CD4-positive, alpha-beta T cell (primary cell): ENCODE results near the gene TMEM145. TPM values are rescaled to one million over a fixed set of nuclear protein-coding genes. Genes with fewer than 3 reads are reported as not detected.
"Not testable (repeated sequence)": the region's sequence is repeated elsewhere in the genome, so short reads cannot be mapped to it uniquely, and the experiment has no call there.

Source experiments
- ATAC-seq: fragments of 200-7000 bp; cut with Tn5 transposase; one replicate; pipeline ENCODE4 v1.10.0; 2022; ENCODE audit warnings: mild to moderate bottlenecking; ENCODE audit not compliant: poor library complexity
- CTCF ChIA-PET: fragments of 350-600 bp; sonication (Branson Sonifier 250); formaldehyde crosslinking; loops from one replicate; lab custom pipeline; 2021; ENCODE audit warnings: antibody characterized with exemption, inconsistent platforms; lab: Charles Lee
- POLR2A ChIA-PET: fragments of 350-600 bp; sonication (Branson Sonifier 250); formaldehyde crosslinking; loops from one replicate; lab custom pipeline; 2021; ENCODE audit warnings: antibody characterized with exemption, inconsistent platforms; lab: Charles Lee
- DNase-seq, 14 experiments: peaks; one replicate each; pipeline ENCODE4 v3.0.0-alpha.2; 2013 to 2020; ENCODE audit warnings: mixed read lengths in 2 of 14
- H3K27ac ChIP-seq, 2 donors: one replicate each; pipeline versions ENCODE4 v1.5.1 to v1.7.0; 2013; ENCODE audit warnings: low read length in 2 of 2, low read depth in 1 of 2, mild to moderate bottlenecking in 1 of 2
- H3K27me3 ChIP-seq, 2 experiments: 1 replicate in 1 of 2; 2 replicates in 1 of 2; pipeline versions ENCODE4 v1.6.1 to v1.7.0; 2013; ENCODE audit warnings: low read length in 2 of 2, control low read depth in 1 of 2, mild to moderate bottlenecking in 1 of 2, moderate library complexity in 1 of 2; ENCODE audit not compliant: insufficient read depth in 2 of 2, control insufficient read depth in 1 of 2
- H3K36me3 ChIP-seq: one replicate; pipeline ENCODE4 v1.6.1; 2013; ENCODE audit warnings: low read length, control low read depth; ENCODE audit not compliant: insufficient read depth
- H3K4me1 ChIP-seq: one replicate; pipeline ENCODE4 v1.6.1; 2013; ENCODE audit warnings: low read length, control low read depth; ENCODE audit not compliant: insufficient read depth
- H3K4me3 ChIP-seq: one replicate; pipeline ENCODE4 v1.5.1; 2013; ENCODE audit warnings: mild to moderate bottlenecking, low read length, moderate library complexity
- H3K9me3 ChIP-seq, 2 experiments: 1 replicate in 1 of 2; 2 replicates in 1 of 2; pipeline versions ENCODE4 v1.6.1 to v1.7.0; 2013; ENCODE audit warnings: low read length in 2 of 2, mild to moderate bottlenecking in 2 of 2, control low read depth in 1 of 2, moderate library complexity in 1 of 2; ENCODE audit not compliant: control insufficient read depth in 1 of 2, insufficient read depth in 1 of 2
- H3K27ac Mint-ChIP-seq: one replicate; pipeline ENCODE4 v1.8.0; 2020; ENCODE audit warnings: mixed read lengths
- H3K27me3 Mint-ChIP-seq: one replicate; pipeline ENCODE4 v1.8.0; 2021; ENCODE audit warnings: mixed read lengths
- H3K36me3 Mint-ChIP-seq: one replicate; pipeline ENCODE4 v1.8.0; 2021; ENCODE audit warnings: low read depth, mixed read lengths
- H3K4me1 Mint-ChIP-seq: one replicate; pipeline ENCODE4 v1.8.0; 2021; ENCODE audit warnings: low read depth, mixed read lengths
- H3K4me3 Mint-ChIP-seq: one replicate; pipeline ENCODE4 v1.8.0; 2020; ENCODE audit warnings: mild to moderate bottlenecking, mixed read lengths
- H3K9me3 Mint-ChIP-seq: one replicate; pipeline ENCODE4 v1.8.0; 2020; ENCODE audit warnings: mixed read lengths
- CTCF ChIP-seq: fragments of 200-600 bp; IDR thresholded peaks from one replicate; pipeline ENCODE4 v1.8.0; 2022; ENCODE audit warnings: antibody characterized with exemption, mild to moderate bottlenecking
- intact Hi-C, 2 experiments: fragments of 100-400 bp; cut with DNase I in 1 of 2; cut with micrococcal nuclease in 1 of 2; formaldehyde crosslinking; loops; one replicate each; pipeline versions ENCODE4 v1.15.1 to v1.9.0; 2023 to 2025; cut with DNase I, micrococcal nuclease
- total RNA-seq, 174 experiments: library from RNA in 2 of 174; stranded (reverse) in 2 of 174; gene quantifications; one replicate each; pipeline ENCODE4 v1.2.3 and lab custom pipeline; 2021 to 2026

TMEM145 gene
- total RNA-seq, 2 experiments from 2014 or later: not detected

GRCh38 chr19:42334697-42335373, 21.7 kb downstream of the TMEM145 start:
- Histone ChIP-seq H3K9me3 (no peaks in the 10 kb centered on the region), H3K4me3 (no peak overlapping the region), H3K27me3 (no peaks in the 10 kb centered on the region), H3K4me1 (no peaks in the 10 kb centered on the region), H3K36me3 (peaks cover 2% of the 10 kb centered on the region), H3K27ac (no peak overlapping the region)
- no peak for ATAC-seq
- no peak for TF ChIP-seq CTCF
- CTCF ChIA-PET: no interaction called here
- Mint-ChIP-seq H3K4me3 (no peak overlapping the region), H3K27me3 (no peaks in the 10 kb centered on the region), H3K4me1 (no peaks in the 10 kb centered on the region), H3K27ac (no peak overlapping the region), H3K9me3 (no peaks in the 10 kb centered on the region), H3K36me3 (no peaks in the 10 kb centered on the region)
- no peak for DNase-seq
- POLR2A ChIA-PET: no interaction called here
- intact Hi-C loops: no loop called here

- ATAC-seq: no peak
- H3K4me3 Mint-ChIP-seq: no peak overlapping the region
- no peak for DNase-seq
- no peaks in the 10 kb centered on the region for H3K9me3 Mint-ChIP-seq
- no peaks in the 10 kb centered on the region for H3K36me3 Mint-ChIP-seq
- POLR2A ChIA-PET: no interaction called here
- Histone ChIP-seq H3K27ac (no peak overlapping the region), H3K9me3 (no peaks in the 10 kb centered on the region), H3K27me3 (no peaks in the 10 kb centered on the region), H3K4me3 (no peak overlapping the region), H3K4me1 (no peaks in the 10 kb centered on the region), H3K36me3 (peaks cover 2% of the 10 kb centered on the region)
- no peak overlapping the region for H3K27ac Mint-ChIP-seq
- intact Hi-C loops: no loop called here
- H3K4me1 Mint-ChIP-seq: no peaks in the 10 kb centered on the region
- no peaks in the 10 kb centered on the region for H3K27me3 Mint-ChIP-seq
- TF ChIP-seq CTCF: no peak
- CTCF ChIA-PET: no interaction called here
Observed at GRCh38 chr19:42335374-42335936, 22.3 kb downstream of the TMEM145 start.

GRCh38 chr19:42335971-42336370, 22.9 kb downstream of the TMEM145 start:
- ATAC-seq (no peak), DNase-seq (no peak)
- no peaks in the 10 kb centered on the region for H3K9me3 ChIP-seq
- peaks cover 2% of the 10 kb centered on the region for H3K36me3 ChIP-seq
- no peaks in the 10 kb centered on the region for H3K9me3 Mint-ChIP-seq
- no peak overlapping the region for H3K4me3 ChIP-seq
- intact Hi-C loops: no loop called here
- no peak overlapping the region for H3K27ac ChIP-seq
- TF ChIP-seq CTCF: no peak
- H3K27me3 Mint-ChIP-seq: no peaks in the 10 kb centered on the region
- no peak overlapping the region for H3K4me3 Mint-ChIP-seq
- POLR2A ChIA-PET: no interaction called here
- H3K27ac Mint-ChIP-seq: no peak overlapping the region
- CTCF ChIA-PET: no interaction called here
- H3K36me3 Mint-ChIP-seq: no peaks in the 10 kb centered on the region
- no peaks in the 10 kb centered on the region for H3K27me3 ChIP-seq
- no peaks in the 10 kb centered on the region for H3K4me1 ChIP-seq
- no peaks in the 10 kb centered on the region for H3K4me1 Mint-ChIP-seq

GRCh38 chr19:42339126-42339860, 26.2 kb downstream of the TMEM145 start:
- ATAC-seq, H3K4me3 ChIP-seq, H3K36me3 ChIP-seq, H3K4me1 ChIP-seq, H3K4me1 Mint-ChIP-seq, H3K27ac ChIP-seq, H3K9me3 Mint-ChIP-seq, H3K4me3 Mint-ChIP-seq, POLR2A ChIA-PET, intact Hi-C loops, H3K9me3 ChIP-seq, H3K27ac Mint-ChIP-seq, H3K27me3 ChIP-seq, DNase-seq, H3K27me3 Mint-ChIP-seq, CTCF ChIA-PET: not testable (repeated sequence)
- peaks cover 10% of the 10 kb centered on the region for H3K36me3 Mint-ChIP-seq

- H3K9me3 Mint-ChIP-seq, H3K27ac Mint-ChIP-seq, DNase-seq, H3K36me3 ChIP-seq, CTCF ChIA-PET, H3K27me3 ChIP-seq, ATAC-seq, H3K4me3 ChIP-seq, H3K27me3 Mint-ChIP-seq, H3K27ac ChIP-seq, H3K4me1 Mint-ChIP-seq, intact Hi-C loops, H3K9me3 ChIP-seq, H3K4me1 ChIP-seq, POLR2A ChIA-PET, H3K4me3 Mint-ChIP-seq: not testable (repeated sequence)
- peaks cover 10% of the 10 kb centered on the region for H3K36me3 Mint-ChIP-seq
Observed at GRCh38 chr19:42339922-42340321, 26.8 kb downstream of the TMEM145 start.
